Activated naive CD8-positive, alpha-beta T cell (primary cell): Measurements from ENCODE around the gene MSI2.

Source experiments
- H3K27ac Mint-ChIP-seq: one replicate; pipeline ENCODE4 v1.8.0; 2021; ENCODE audit warnings: mixed read lengths
- H3K27me3 Mint-ChIP-seq: one replicate; pipeline ENCODE4 v1.8.0; 2021; ENCODE audit warnings: mixed read lengths
- H3K36me3 Mint-ChIP-seq: one replicate; pipeline ENCODE4 v1.8.0; 2021; ENCODE audit warnings: mixed read lengths
- H3K4me1 Mint-ChIP-seq: one replicate; pipeline ENCODE4 v1.8.0; 2021; ENCODE audit warnings: low read depth, mixed read lengths
- H3K4me3 Mint-ChIP-seq: one replicate; pipeline ENCODE4 v1.8.0; 2021; ENCODE audit warnings: mild to moderate bottlenecking, mixed read lengths
- H3K9me3 Mint-ChIP-seq: one replicate; pipeline ENCODE4 v1.8.0; 2021; ENCODE audit warnings: low read depth, mixed read lengths

The MSI2 gene

GRCh38 chr17:57323391-57323790 is 67.1 kb downstream of the MSI2 start:
- H3K4me1 Mint-ChIP-seq: peaks cover 33% of the 10 kb centered on the region
- H3K36me3 Mint-ChIP-seq: peaks cover 15% of the 10 kb centered on the region
- H3K27ac Mint-ChIP-seq: no peak overlapping the region
- H3K4me3 Mint-ChIP-seq: no peak overlapping the region
- H3K9me3 Mint-ChIP-seq: no peaks in the 10 kb centered on the region
- H3K27me3 Mint-ChIP-seq: no peaks in the 10 kb centered on the region

- Mint-ChIP-seq H3K27me3 (no peaks in the 10 kb centered on the region), H3K4me3 (no peak overlapping the region), H3K27ac (no peak overlapping the region), H3K4me1 (peaks cover 36% of the 10 kb centered on the region), H3K9me3 (no peaks in the 10 kb centered on the region), H3K36me3 (peaks cover 15% of the 10 kb centered on the region)
These were observed 67.7 kb downstream of the MSI2 start for GRCh38 chr17:57324060-57324459.

- Mint-ChIP-seq H3K4me3 (no peak overlapping the region), H3K27ac (no peak overlapping the region), H3K9me3 (no peaks in the 10 kb centered on the region), H3K36me3 (peaks cover 15% of the 10 kb centered on the region), H3K4me1 (peaks cover 33% of the 10 kb centered on the region), H3K27me3 (no peaks in the 10 kb centered on the region)
These were observed 68.3 kb downstream of the MSI2 start for GRCh38 chr17:57324631-57325030.

GRCh38 chr17:57326336-57326735 is 70.0 kb downstream of the MSI2 start:
- H3K4me1 Mint-ChIP-seq: peaks cover 36% of the 10 kb centered on the region
- peaks cover 17% of the 10 kb centered on the region for H3K36me3 Mint-ChIP-seq
- no peak overlapping the region for H3K4me3 Mint-ChIP-seq
- no peaks in the 10 kb centered on the region for H3K9me3 Mint-ChIP-seq
- no peak overlapping the region for H3K27ac Mint-ChIP-seq
- no peaks in the 10 kb centered on the region for H3K27me3 Mint-ChIP-seq

- Mint-ChIP-seq H3K27ac (no peak overlapping the region), H3K4me3 (no peak overlapping the region), H3K9me3 (no peaks in the 10 kb centered on the region), H3K4me1 (peaks cover 36% of the 10 kb centered on the region), H3K36me3 (peaks cover 17% of the 10 kb centered on the region), H3K27me3 (no peaks in the 10 kb centered on the region)
These were observed 70.4 kb downstream of the MSI2 start for GRCh38 chr17:57326764-57327163.

- Mint-ChIP-seq H3K9me3 (no peaks in the 10 kb centered on the region), H3K27ac (no peak overlapping the region), H3K36me3 (peaks cover 17% of the 10 kb centered on the region), H3K27me3 (no peaks in the 10 kb centered on the region), H3K4me3 (no peak overlapping the region), H3K4me1 (peaks cover 36% of the 10 kb centered on the region)
These were observed 71.0 kb downstream of the MSI2 start for GRCh38 chr17:57327176-57327970.

GRCh38 chr17:57328109-57328882 is 72.0 kb downstream of the MSI2 start:
- Mint-ChIP-seq H3K4me1 (peaks cover 36% of the 10 kb centered on the region), H3K4me3 (no peak overlapping the region), H3K9me3 (no peaks in the 10 kb centered on the region), H3K36me3 (peaks cover 17% of the 10 kb centered on the region), H3K27ac (no peak overlapping the region), H3K27me3 (no peaks in the 10 kb centered on the region)

GRCh38 chr17:57329380-57330214 is 73.3 kb downstream of the MSI2 start:
- no peak overlapping the region for H3K27ac Mint-ChIP-seq
- no peaks in the 10 kb centered on the region for H3K9me3 Mint-ChIP-seq
- H3K4me3 Mint-ChIP-seq: no peak overlapping the region
- peaks cover 32% of the 10 kb centered on the region for H3K4me1 Mint-ChIP-seq
- H3K36me3 Mint-ChIP-seq: peaks cover 14% of the 10 kb centered on the region
- no peaks in the 10 kb centered on the region for H3K27me3 Mint-ChIP-seq

GRCh38 chr17:57330587-57330986 is 74.3 kb downstream of the MSI2 start:
- peaks cover 8% of the 10 kb centered on the region for H3K36me3 Mint-ChIP-seq
- H3K27ac Mint-ChIP-seq: no peak overlapping the region
- peaks cover 31% of the 10 kb centered on the region for H3K4me1 Mint-ChIP-seq
- H3K27me3 Mint-ChIP-seq: no peaks in the 10 kb centered on the region
- no peaks in the 10 kb centered on the region for H3K9me3 Mint-ChIP-seq
- no peak overlapping the region for H3K4me3 Mint-ChIP-seq

- Mint-ChIP-seq H3K4me3 (no peak overlapping the region), H3K27ac (no peak overlapping the region), H3K27me3 (no peaks in the 10 kb centered on the region), H3K36me3 (peaks cover 8% of the 10 kb centered on the region), H3K9me3 (no peaks in the 10 kb centered on the region), H3K4me1 (peaks cover 32% of the 10 kb centered on the region)
These were observed 75.1 kb downstream of the MSI2 start for GRCh38 chr17:57331423-57331822.

- H3K4me3 Mint-ChIP-seq: no peak overlapping the region
- peaks cover 6% of the 10 kb centered on the region for H3K36me3 Mint-ChIP-seq
- H3K4me1 Mint-ChIP-seq: peaks cover 26% of the 10 kb centered on the region
- no peak overlapping the region for H3K27ac Mint-ChIP-seq
- H3K27me3 Mint-ChIP-seq: no peaks in the 10 kb centered on the region
- H3K9me3 Mint-ChIP-seq: no peaks in the 10 kb centered on the region
These were observed 76.2 kb downstream of the MSI2 start for GRCh38 chr17:57332501-57332900.

GRCh38 chr17:57335195-57335792 is 79.0 kb downstream of the MSI2 start:
- Mint-ChIP-seq H3K4me3 (no peak overlapping the region), H3K9me3 (no peaks in the 10 kb centered on the region), H3K36me3 (peaks cover 7% of the 10 kb centered on the region), H3K27ac (no peak overlapping the region), H3K4me1 (peaks cover 32% of the 10 kb centered on the region), H3K27me3 (no peaks in the 10 kb centered on the region)

GRCh38 chr17:57337390-57337789 is 81.1 kb downstream of the MSI2 start:
- H3K4me1 Mint-ChIP-seq: peaks cover 47% of the 10 kb centered on the region
- H3K27ac Mint-ChIP-seq: no peak overlapping the region
- no peaks in the 10 kb centered on the region for H3K27me3 Mint-ChIP-seq
- no peak overlapping the region for H3K4me3 Mint-ChIP-seq
- peaks cover 7% of the 10 kb centered on the region for H3K36me3 Mint-ChIP-seq
- no peaks in the 10 kb centered on the region for H3K9me3 Mint-ChIP-seq

GRCh38 chr17:57338257-57338914 is 82.1 kb downstream of the MSI2 start:
- H3K4me3 Mint-ChIP-seq: no peak overlapping the region
- peaks cover 49% of the 10 kb centered on the region for H3K4me1 Mint-ChIP-seq
- peaks cover 9% of the 10 kb centered on the region for H3K36me3 Mint-ChIP-seq
- no peak overlapping the region for H3K27ac Mint-ChIP-seq
- H3K27me3 Mint-ChIP-seq: no peaks in the 10 kb centered on the region
- H3K9me3 Mint-ChIP-seq: no peaks in the 10 kb centered on the region
